GM18502 (cell line): ENCODE measurements around the gene KCNJ9.
"Not testable (repeated sequence)": the region's sequence is repeated elsewhere in the genome, so short reads cannot be mapped to it uniquely, and the experiment has no call there.

ENCODE experiments used
- ATAC-seq: cut with Tn5 transposase; IDR thresholded peaks from one replicate; pipeline ENCODE4 v1.9.1; 2021; ENCODE audit warnings: mild to moderate bottlenecking; ENCODE audit not compliant: unreplicated experiment, poor library complexity

The KCNJ9 gene

GRCh38 chr1:160120797-160121196, 39.5 kb downstream of the KCNJ9 start:
- ATAC-seq = no peak

GRCh38 chr1:160121388-160121787, 40.0 kb downstream of the KCNJ9 start:
- no peak for ATAC-seq

DNA sequence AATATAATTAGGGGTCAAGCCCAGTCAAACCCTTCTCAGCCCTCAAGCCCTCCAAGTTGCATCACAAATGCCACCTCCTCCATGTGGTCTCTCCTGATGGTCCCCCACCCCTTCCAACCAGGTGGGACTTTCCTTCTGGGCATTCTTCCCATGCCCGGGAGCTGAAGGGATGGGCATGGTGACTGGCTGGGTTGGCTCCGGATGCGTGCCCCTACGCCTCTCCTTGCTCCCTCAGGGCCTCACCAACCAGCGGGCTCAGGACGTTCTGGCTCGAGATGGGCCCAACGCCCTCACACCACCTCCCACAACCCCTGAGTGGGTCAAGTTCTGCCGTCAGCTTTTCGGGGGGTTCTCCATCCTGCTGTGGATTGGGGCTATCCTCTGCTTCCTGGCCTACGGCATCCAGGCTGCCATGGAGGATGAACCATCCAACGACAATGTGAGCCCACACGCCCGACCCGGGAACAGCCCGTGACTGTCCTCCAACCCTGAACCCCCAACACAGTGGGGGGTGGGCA, 41.7 kb downstream of the KCNJ9 start:
- ATAC-seq = no peak

DNA sequence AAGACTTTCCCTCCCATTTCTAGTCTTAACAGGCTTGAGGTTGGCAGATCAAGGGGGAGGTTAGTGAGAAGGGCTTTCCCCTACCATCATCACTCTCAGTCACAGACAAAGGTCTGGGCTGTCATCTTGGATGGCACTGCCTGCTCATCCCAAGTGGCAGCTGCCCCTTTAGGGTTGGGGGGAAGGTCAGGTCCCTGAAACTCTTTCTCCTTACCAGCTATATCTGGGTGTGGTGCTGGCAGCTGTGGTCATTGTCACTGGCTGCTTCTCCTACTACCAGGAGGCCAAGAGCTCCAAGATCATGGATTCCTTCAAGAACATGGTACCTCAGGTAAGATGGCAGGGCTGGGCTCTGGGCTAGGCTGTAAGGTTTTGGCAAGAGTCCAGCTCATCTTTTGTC, 42.4 kb downstream of the KCNJ9 start:
- ATAC-seq = no peak

- no peak for ATAC-seq
Observed at GRCh38 chr1:160124705-160125478, 43.6 kb downstream of the KCNJ9 start.

GRCh38 chr1:160125746-160126145, 44.4 kb downstream of the KCNJ9 start:
- no peak for ATAC-seq

DNA sequence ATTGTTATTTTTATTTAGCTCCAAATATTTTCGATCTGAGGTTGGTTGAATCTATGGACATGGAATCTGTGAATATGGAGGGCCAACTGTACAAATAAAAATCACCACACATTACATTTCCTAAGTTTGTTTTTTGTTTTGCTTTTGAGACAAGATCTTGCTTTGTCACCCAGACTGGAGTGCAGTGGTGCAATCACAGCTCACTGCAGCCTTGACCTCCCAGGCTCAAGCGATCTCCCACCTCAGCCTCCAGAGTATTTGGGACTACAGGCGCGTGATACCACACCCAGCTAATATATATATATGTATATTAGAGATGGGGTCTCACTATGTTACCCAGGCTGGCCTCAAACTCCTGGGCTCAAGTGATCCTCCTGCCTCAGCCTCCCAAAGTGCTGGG, 45.0 kb downstream of the KCNJ9 start:
- ATAC-seq = not testable (repeated sequence)

DNA sequence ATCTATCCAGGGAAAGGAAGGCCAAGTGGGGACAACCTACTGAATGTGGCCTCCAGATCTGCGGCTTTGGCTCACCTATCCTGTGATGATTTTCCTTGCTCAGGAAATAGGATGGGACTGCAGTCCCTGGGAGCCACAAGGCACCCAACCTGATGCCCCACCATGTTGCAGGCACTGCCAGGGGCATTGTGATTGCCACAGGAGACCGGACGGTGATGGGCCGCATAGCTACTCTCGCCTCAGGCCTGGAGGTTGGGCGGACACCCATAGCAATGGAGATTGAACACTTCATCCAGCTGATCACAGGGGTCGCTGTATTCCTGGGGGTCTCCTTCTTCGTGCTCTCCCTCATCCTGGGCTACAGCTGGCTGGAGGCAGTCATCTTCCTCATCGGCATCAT, 46.0 kb downstream of the KCNJ9 start:
- ATAC-seq = no peak

- no peak for ATAC-seq
Observed at GRCh38 chr1:160127865-160128523, 46.7 kb downstream of the KCNJ9 start.

- ATAC-seq = no peak
Observed at GRCh38 chr1:160128636-160129035, 47.3 kb downstream of the KCNJ9 start.

DNA sequence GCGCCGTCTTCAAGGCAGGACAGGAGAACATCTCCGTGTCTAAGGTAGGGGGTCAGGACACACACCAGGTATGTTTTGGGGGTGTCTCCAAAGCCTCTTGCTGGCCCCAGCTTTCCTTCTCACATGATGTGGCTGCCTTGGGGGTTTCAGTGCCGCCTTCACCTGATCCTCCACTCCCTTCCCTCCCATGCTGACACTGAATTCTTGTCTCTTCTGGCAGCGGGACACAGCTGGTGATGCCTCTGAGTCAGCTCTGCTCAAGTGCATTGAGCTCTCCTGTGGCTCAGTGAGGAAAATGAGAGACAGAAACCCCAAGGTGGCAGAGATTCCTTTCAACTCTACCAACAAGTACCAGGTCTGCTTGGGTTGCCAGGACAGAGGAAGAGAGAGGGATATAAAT, 47.7 kb downstream of the KCNJ9 start:
- no peak for ATAC-seq

DNA sequence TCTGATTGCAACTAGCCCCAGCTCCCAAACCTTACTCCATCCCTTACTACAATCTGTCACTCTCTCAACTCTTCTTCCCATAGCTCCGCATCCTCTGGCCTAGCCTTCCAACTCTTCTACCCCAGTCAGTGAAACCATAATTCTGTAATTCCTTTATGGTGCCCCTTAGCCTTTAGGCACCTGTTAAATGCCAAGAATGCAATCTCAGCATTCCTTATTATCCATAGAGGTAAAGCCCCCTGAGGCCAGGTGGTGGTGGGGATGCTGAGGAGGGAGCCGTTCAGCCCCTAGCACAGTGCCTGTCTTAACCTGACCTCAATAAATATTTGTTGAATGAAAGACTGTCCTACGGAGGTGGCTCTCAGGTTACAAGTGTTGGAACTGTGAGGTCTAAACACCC, 48.2 kb downstream of the KCNJ9 start:
- no peak for ATAC-seq

- no peak for ATAC-seq
Observed at GRCh38 chr1:160129966-160130365, 48.6 kb downstream of the KCNJ9 start.

GRCh38 chr1:160130486-160130885, 49.1 kb downstream of the KCNJ9 start:
- no peak for ATAC-seq

DNA sequence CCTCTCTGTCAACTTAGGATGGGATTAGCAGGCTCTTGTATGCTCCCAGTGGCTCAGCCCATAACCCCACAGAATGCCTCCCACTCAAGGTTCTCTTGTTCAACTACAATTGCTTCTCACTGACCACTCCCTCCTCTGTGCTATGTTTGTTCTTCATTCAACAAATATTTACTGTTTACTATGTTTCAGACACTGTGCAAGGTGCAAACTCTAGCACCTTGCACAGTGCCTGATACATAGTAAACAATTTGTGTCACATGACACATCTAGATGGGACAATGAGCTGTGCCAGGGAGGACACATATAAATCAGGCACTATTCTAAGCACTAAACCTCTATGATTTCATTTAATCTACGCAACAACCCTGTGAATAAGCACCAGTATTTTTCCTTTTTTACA, 49.6 kb downstream of the KCNJ9 start:
- no peak for ATAC-seq

DNA sequence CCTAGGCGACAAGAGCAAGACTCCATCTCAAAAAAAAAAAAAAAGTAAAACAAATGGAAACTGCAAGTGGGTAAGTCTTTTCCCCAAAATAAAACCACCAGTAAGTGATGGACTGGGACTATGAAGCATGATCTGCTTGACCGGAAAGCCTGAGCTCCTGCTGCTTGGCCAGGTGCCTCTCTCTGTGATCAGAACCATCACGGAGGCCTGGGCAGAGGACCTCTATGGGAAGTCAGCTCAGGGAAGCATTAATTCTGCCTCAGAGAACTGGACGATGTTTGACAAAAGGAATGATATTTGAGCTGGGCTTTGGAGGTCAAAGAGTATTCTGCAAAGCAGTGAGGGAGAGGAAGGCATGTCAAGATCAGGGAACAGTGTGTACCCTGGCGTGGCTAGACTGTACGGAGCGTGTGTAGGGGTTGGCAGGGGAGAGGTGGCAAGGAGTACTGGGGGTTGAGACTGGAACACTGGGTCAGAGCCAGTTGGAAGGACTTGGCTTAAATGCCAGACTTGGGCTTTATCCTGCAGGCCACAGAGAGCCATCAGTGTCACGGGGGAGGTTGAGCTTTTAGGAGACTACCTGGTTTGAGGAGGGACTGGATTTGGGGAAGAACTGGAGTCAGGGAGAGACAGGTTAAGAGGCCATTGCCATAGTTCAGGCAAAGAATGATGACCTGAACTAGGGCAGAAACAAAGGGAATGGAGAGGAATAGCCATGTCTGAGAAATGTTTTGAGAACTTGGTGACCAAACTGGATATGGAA, 50.6 kb downstream of the KCNJ9 start:
- no peak for ATAC-seq

DNA sequence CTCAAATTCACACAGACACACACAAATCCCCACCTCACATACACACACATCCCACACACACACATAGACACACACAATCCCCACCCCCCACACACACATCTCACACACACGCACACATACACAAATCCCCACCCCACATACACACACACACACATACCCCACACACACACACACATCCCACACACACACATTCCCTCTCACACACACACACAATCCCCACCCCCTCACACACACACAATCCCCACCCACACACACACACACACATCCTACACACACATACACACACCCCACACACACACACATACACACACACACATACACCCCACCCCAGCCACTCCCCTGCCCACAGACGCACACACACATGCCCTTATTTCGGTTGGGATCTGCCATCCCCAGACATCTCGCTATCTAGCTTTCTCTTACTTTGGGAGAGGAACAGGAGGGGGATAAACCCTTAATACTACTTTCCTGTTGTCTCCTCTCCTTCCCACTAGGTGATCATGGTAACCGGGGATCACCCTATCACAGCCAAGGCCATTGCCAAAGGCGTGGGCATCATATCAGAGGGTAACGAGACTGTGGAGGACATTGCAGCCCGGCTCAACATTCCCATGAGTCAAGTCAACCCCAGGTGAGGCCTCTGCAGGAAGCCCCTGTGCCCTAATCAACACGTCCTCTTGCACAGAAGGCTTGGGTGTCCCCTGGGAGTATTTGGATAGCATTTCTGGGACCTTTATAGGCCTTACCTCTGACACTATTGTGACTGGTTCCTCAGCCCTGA, 52.8 kb downstream of the KCNJ9 start:
- no peak for ATAC-seq

DNA sequence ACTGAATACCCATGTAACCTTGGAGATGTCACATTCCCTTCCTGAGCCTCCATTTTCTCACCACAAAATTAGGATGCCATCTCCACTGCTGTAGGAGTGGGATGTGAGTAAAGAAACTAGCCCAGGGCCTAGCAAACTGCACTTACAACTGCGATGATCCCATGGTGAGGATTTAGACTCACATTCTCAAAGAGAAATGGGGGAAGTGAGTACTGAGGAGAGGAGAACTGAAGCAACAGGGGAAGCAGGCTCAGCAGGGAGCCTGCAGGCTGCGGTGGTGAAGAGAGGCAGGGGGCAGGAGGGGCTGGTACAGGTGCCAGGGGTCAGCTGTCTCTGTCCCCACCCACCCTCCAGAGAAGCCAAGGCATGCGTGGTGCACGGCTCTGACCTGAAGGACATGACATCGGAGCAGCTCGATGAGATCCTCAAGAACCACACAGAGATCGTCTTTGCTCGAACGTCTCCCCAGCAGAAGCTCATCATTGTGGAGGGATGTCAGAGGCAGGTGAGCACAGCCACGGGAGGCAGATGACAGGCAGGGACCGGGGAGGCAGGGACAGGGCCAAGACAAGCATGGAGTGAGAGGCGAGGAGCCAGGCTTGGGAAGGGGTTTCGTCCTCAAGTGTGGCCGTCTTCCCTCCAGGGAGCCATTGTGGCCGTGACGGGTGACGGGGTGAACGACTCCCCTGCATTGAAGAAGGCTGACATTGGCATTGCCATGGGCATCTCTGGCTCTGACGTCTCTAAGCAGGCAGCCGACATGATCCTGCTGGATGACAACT, 53.6 kb downstream of the KCNJ9 start:
- no peak for ATAC-seq

GRCh38 chr1:160136121-160136925, 55.0 kb downstream of the KCNJ9 start:
- ATAC-seq = no peak
